ENCODE measurements around the gene MS4A4A. TPM values are rescaled to one million over a fixed set of nuclear protein-coding genes. Genes with fewer than 3 reads are reported as not detected.

Gene MS4A4A
- total and polyA plus RNA-seq, 2 of the 13 experiments (the other 11 are each of a cell fraction or from before 2014, with no cell fraction given) = not detected

DNA sequence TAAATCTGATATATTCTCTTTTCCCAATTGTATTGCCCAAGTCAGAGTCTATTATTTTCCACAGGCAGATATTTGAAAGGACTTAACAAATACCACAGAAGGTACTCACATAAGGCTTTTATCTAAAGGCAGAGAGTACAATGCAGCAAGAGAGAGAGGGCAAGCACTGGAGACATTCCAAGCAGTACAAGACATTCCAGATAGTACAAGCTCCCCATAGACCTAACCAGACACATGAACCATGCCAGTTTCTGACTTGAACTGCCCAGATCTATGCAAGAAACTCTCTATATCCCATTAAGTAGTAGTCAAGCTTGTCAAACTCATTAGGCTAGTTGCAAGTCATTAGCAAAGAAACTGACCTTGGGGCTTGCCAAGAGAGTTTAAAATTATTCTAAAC is 35.4 kb downstream of the MS4A4A start:
- DNase-seq (ENCODE audit: low spot score) (no peak), FAIRE-seq (no peak), ATAC-seq (no peak)
- no peak overlapping the region for H3K4me3 ChIP-seq (replicated peaks in 1 of 3; ENCODE audit: insufficient read depth in 1 of 3, low read depth in 2 of 3, low read length in 3 of 3)
- ChIA-PET POLR2A (no interaction called here), CTCF (ENCODE audit: low intra/inter-chr PET ratio, low total read pairs) (no interaction called here)
- no peaks in the 10 kb centered on the region for H4K20me1 ChIP-seq (ENCODE audit: insufficient read depth, low read length)
- H3K27ac ChIP-seq (ENCODE audit: extremely low read length, insufficient read depth, low read length) = no peak overlapping the region
- no peaks in the 10 kb centered on the region for H3K36me3 ChIP-seq (replicated peaks in 1 of 2; ENCODE audit: control insufficient read depth in 1 of 2, insufficient read depth in 2 of 2, low read length in 2 of 2)
- no peak overlapping the region for H3K4me2 ChIP-seq (ENCODE audit: low read depth, low read length)
- no peaks in the 10 kb centered on the region for H3K79me2 ChIP-seq (ENCODE audit: insufficient read depth, low read length)
- in situ Hi-C loops (cut with HindIII; ENCODE audit: extremely low pct_ligation_motif_present, low pct_unique_long_range_greater_than_20kb) (no loop called here), intact Hi-C loops (cut with micrococcal nuclease; ENCODE audit: unreplicated experiment) (no loop called here)
- no peak overlapping the region for H2AFZ ChIP-seq (ENCODE audit: low read length)
- no peaks in the 10 kb centered on the region; the same call in 1 of the 2 replicates for H3K9me3 ChIP-seq (ENCODE audit: low read length)
- H3K9ac ChIP-seq (ENCODE audit: insufficient read depth, low read depth, low read length) = no peak overlapping the region
- H3K4me1 ChIP-seq (ENCODE audit: insufficient read depth, low read length) = no peaks in the 10 kb centered on the region
- no peaks in the 10 kb centered on the region for H3K27me3 ChIP-seq (ENCODE audit: control insufficient read depth in 1 of 2, insufficient read depth in 2 of 2, low read length in 2 of 2)
- no TSS peak for BruUV-seq (replicated peaks)
- TF ChIP-seq ZNF691 (CRISPR knock-in tag; IDR thresholded peaks at IDR 0.05; ENCODE audit: borderline replicate concordance, low read depth) (no peak), ZNF720 (CRISPR knock-in tag; IDR thresholded peaks at IDR 0.05) (no peak), HES4 (CRISPR knock-in tag; IDR thresholded peaks at IDR 0.05; ENCODE audit: borderline replicate concordance) (no peak), FOSL2 (CRISPR knock-in tag; IDR thresholded peaks at IDR 0.05) (no peak), ZSCAN21 (CRISPR knock-in tag; IDR thresholded peaks at IDR 0.05; ENCODE audit: borderline replicate concordance) (no peak), ZNF547 (CRISPR knock-in tag; IDR thresholded peaks at IDR 0.05) (no peak), ZNF672 (CRISPR knock-in tag; IDR thresholded peaks at IDR 0.05) (no peak), MBD4 (IDR thresholded peaks at IDR 0.05; ENCODE audit: borderline replicate concordance, low read length) (no peak), ZNF382 (CRISPR knock-in tag; IDR thresholded peaks at IDR 0.05; ENCODE audit: borderline replicate concordance) (no peak), ZFYVE20 (CRISPR knock-in tag; IDR thresholded peaks at IDR 0.05; ENCODE audit: borderline replicate concordance, low read depth) (no peak)
- TF ChIP-seq, protein P1, sequence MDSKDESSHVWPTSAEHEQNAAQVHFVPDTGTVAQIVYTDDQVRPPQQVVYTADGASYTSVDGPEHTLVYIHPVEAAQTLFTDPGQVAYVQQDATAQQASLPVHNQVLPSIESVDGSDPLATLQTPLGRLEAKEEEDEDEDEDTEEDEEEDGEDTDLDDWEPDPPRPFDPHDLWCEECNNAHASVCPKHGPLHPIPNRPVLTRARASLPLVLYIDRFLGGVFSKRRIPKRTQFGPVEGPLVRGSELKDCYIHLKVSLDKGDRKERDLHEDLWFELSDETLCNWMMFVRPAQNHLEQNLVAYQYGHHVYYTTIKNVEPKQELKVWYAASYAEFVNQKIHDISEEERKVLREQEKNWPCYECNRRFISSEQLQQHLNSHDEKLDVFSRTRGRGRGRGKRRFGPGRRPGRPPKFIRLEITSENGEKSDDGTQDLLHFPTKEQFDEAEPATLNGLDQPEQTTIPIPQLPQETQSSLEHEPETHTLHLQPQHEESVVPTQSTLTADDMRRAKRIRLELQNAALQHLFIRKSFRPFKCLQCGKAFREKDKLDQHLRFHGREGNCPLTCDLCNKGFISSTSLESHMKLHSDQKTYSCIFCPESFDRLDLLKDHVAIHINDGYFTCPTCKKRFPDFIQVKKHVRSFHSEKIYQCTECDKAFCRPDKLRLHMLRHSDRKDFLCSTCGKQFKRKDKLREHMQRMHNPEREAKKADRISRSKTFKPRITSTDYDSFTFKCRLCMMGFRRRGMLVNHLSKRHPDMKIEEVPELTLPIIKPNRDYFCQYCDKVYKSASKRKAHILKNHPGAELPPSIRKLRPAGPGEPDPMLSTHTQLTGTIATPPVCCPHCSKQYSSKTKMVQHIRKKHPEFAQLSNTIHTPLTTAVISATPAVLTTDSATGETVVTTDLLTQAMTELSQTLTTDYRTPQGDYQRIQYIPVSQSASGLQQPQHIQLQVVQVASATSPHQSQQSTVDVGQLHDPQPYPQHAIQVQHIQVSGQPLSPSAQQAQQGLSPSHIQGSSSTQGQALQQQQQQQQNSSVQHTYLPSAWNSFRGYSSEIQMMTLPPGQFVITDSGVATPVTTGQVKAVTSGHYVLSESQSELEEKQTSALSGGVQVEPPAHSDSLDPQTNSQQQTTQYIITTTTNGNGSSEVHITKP (CRISPR knock-in tag; IDR thresholded peaks at IDR 0.05; ENCODE audit: low read depth) = no peak
- TF ChIP-seq, protein P2, sequence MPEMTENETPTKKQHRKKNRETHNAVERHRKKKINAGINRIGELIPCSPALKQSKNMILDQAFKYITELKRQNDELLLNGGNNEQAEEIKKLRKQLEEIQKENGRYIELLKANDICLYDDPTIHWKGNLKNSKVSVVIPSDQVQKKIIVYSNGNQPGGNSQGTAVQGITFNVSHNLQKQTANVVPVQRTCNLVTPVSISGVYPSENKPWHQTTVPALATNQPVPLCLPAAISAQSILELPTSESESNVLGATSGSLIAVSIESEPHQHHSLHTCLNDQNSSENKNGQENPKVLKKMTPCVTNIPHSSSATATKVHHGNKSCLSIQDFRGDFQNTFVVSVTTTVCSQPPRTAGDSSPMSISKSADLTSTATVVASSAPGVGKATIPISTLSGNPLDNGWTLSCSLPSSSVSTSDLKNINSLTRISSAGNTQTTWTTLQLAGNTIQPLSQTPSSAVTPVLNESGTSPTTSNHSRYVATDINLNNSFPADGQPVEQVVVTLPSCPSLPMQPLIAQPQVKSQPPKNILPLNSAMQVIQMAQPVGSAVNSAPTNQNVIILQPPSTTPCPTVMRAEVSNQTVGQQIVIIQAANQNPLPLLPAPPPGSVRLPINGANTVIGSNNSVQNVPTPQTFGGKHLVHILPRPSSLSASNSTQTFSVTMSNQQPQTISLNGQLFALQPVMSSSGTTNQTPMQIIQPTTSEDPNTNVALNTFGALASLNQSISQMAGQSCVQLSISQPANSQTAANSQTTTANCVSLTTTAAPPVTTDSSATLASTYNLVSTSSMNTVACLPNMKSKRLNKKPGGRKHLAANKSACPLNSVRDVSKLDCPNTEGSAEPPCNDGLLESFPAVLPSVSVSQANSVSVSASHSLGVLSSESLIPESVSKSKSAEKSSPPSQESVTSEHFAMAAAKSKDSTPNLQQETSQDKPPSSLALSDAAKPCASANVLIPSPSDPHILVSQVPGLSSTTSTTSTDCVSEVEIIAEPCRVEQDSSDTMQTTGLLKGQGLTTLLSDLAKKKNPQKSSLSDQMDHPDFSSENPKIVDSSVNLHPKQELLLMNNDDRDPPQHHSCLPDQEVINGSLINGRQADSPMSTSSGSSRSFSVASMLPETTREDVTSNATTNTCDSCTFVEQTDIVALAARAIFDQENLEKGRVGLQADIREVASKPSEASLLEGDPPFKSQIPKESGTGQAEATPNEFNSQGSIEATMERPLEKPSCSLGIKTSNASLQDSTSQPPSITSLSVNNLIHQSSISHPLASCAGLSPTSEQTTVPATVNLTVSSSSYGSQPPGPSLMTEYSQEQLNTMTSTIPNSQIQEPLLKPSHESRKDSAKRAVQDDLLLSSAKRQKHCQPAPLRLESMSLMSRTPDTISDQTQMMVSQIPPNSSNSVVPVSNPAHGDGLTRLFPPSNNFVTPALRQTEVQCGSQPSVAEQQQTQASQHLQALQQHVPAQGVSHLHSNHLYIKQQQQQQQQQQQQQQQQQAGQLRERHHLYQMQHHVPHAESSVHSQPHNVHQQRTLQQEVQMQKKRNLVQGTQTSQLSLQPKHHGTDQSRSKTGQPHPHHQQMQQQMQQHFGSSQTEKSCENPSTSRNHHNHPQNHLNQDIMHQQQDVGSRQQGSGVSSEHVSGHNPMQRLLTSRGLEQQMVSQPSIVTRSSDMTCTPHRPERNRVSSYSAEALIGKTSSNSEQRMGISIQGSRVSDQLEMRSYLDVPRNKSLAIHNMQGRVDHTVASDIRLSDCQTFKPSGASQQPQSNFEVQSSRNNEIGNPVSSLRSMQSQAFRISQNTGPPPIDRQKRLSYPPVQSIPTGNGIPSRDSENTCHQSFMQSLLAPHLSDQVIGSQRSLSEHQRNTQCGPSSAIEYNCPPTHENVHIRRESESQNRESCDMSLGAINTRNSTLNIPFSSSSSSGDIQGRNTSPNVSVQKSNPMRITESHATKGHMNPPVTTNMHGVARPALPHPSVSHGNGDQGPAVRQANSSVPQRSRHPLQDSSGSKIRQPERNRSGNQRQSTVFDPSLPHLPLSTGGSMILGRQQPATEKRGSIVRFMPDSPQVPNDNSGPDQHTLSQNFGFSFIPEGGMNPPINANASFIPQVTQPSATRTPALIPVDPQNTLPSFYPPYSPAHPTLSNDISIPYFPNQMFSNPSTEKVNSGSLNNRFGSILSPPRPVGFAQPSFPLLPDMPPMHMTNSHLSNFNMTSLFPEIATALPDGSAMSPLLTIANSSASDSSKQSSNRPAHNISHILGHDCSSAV (CRISPR knock-in tag; IDR thresholded peaks at IDR 0.05; ENCODE audit: borderline replicate concordance) = no peak

Measured in HepG2 (cell line).